ENCODE results near the gene FOXL3.

DNA sequence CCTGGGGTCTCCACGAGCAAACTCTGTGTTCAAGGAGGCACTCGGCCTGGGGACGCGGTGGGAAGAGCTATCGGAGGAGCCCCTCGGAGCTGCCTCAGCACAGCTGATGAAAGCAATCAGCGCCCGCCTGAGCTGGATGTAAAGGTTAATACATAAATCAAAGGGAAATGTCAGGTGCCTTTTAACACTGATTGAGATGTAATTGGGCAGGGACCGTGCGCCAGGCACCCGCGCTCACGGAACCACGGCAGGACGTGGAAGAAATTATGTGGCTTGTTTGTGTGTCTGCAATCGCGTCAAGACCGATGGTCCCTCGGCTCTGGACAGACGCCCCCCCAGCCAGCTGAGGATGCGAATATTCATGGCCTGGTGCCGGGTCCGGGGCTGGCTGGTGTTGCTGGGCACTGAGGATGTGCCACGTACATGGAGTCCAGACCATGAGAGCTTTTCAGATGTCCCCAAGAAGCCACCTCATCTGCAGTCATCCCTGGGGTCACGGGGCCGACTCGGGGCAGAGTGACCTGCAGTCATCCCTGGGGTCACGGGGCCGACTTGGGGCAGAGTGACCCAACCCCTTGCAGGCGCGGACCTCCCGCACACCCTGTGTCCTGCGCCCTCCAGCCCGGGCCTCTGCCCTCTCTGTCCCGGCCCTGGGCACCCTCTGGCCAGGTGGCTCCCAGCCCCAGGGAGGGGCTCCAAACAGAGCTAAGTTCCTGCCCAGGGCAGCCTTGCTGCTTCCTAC is 15.6 kb downstream of the FOXL3 start:
- TF ChIP-seq CTCF (IDR thresholded peaks at IDR 0.05) (no peak), POLR2A (IDR thresholded peaks at IDR 0.05) (no peak)

All from adrenal gland (tissue), 5 donors.